PC-9 (cell line): ENCODE measurements around the gene CMIP.

Source experiments
- EZH2 ChIP-seq: fragments of 200-600 bp; sonication (generic); IDR thresholded peaks from 2 replicates; pipeline ENCODE4 v1.8.0; 2017; ENCODE audit warnings: antibody characterized with exemption, low read depth
- TF ChIP-seq, protein P1 (sequence below): fragments of 200-600 bp; sonication (generic); conservative IDR thresholded peaks from 2 replicates; pipeline ENCODE4 v1.6.1; 2017; ENCODE audit warnings: mixed run types, antibody characterized with exemption, mild to moderate bottlenecking, moderate library complexity

DNA sequence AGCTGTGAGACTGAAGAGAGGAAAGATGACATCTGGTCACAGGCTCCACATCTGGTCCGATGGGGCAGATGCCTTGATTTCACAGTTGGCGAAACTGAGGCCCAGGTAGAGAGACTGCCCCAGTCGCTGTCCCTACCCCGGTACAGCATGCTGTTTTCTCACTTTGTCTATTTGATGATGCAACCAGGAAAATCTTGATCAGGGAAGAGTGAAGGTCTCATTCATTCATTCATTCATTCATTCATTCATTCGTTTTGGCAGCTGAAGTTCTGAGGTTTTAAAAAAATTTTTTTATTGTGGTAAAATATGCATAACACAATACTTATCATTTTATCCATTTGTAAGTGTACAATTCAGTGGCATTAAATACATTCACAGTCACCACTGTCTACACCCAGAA lies 19.7 kb downstream of the CMIP start:
- TF ChIP-seq, protein P1, sequence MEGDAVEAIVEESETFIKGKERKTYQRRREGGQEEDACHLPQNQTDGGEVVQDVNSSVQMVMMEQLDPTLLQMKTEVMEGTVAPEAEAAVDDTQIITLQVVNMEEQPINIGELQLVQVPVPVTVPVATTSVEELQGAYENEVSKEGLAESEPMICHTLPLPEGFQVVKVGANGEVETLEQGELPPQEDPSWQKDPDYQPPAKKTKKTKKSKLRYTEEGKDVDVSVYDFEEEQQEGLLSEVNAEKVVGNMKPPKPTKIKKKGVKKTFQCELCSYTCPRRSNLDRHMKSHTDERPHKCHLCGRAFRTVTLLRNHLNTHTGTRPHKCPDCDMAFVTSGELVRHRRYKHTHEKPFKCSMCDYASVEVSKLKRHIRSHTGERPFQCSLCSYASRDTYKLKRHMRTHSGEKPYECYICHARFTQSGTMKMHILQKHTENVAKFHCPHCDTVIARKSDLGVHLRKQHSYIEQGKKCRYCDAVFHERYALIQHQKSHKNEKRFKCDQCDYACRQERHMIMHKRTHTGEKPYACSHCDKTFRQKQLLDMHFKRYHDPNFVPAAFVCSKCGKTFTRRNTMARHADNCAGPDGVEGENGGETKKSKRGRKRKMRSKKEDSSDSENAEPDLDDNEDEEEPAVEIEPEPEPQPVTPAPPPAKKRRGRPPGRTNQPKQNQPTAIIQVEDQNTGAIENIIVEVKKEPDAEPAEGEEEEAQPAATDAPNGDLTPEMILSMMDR = no peak
- TF ChIP-seq EZH2 = no peak
